Kidney glomerular epithelial cell (primary cell): Measurements from ENCODE around the gene ULK2.
A peak's percentile ranks its signal among the peaks of the same experiment; 100 is the strongest.
"Not testable (repeated sequence)": the region's sequence is repeated elsewhere in the genome, so short reads cannot be mapped to it uniquely, and the experiment has no call there.

ENCODE experiments used
- DNase-seq: peaks from one replicate; lab custom pipeline; 2025; lab: John Stamatoyannopoulos, UW

Gene ULK2

DNA sequence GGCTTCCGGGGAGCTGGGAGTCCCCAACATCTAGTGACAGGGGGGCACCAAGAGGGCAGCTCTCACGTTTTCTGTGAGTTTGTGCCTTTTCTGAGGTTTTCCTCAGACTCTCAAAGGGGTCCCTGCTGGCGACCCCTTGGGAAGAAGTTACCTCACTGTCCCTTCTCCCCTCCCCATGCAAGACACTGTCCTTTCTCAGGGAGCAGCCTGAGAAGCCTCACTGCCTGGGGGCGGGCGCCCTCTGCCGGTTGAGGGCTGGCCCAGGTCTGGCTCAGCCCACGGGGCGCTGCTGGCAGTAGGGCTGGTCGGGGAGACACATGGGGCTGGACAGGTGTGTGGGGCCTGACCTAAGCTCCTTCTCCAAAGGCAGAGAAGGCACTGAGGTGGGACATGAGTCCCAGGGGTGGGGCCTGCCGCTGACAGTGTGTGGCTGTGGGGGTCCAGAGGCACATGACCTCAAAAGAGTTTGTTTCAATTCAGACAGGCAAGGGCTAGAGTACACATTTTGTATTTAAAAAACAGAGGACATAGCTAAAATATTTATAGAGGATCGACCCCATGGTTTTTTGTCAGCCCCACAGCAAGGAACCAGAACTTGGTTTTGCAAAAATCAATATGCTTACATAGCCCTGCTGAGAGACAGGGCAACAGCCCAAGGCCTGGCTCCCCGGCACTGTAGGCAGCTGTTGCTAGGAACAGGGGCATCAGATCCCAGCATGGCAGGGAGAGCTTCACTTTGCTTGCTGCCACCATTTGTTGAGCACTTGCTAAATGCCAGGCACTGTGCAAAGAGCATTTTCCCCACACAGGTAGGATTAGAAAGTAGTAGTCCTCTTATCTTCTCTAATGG lies 101.1 kb downstream of the ULK2 start:
- peak; percentile 29 for DNase-seq

DNA sequence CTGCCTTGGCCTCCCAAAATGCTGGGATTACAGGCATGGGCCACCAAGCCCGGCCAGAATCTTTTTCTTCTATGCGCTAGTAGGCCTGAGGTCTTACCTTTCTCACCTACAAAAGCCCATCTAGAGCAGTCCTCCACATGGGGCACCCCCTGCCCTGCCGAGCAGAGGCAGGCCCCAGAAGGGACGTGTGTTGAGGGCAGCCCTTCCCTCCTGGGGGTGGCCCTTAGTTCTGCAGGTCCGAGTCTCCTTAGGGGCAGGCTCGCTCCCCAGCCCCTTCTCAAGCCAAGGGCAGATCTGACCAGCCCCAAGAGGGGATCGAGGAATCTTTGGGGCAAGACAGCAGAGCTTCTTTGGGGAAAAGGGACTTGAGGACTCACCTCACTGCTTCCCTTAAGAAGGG lies 101.7 kb downstream of the ULK2 start:
- no peak for DNase-seq

DNA sequence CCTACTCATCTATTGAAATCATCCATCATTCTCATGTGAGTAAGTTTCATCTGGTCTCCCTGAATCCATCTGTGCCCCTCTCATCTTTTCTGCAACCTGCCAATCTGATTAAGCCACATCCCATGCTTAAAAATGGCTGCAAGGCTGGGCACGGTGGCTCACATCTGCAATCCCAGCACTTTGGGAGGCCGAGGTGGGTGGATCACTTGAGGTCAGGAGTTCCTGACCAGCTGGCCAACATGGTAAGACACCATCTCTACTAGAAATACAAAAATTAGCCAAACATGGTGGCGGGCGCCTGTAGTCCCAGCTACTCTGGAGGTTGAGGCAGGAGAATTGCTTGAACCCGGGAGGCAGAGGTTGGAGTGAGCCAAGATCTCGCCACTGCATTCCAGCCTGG lies 103.7 kb downstream of the ULK2 start:
- not testable (repeated sequence) for DNase-seq

DNA sequence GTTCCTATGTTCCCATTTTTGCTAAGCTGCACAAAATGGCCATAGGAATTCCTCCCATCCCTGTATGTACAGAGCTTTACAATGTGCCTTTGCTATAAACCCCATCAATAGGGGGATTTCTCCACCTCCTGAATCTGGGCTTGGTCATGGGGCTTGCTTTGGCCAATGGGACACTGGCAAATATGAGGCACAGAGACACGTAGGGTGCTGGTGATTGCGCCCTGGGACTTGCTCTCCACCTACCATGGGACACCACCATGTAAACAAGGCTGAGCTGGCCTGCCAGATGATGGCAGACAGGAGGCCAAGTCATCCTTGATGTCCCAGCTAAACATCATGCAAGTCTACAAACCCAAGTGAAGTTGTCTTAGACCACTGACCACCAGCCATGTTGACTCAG lies 104.3 kb downstream of the ULK2 start:
- DNase-seq: no peak

DNA sequence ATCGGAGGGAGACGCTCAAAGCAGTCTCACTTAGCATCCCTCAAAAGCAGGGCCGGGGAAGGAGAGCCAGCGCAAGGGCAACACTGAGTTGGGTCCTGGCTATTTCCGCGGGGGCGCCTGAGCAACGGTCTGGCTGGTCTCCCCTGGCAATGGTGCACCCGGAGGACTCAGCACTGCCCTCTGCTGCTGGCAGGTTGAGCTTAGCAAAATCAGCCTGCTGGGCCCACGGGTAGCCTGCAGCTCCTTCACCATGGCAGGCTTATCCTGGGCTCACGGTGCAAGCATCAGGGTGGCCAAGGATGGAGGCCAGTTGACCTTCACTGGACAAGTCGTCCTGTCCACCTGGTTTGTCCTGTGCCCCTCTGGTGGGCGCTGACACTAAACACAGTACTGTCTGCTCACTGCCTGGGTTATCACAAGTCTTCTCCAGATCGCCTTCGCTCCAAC lies 105.2 kb downstream of the ULK2 start:
- DNase-seq: peak; percentile 43

DNA sequence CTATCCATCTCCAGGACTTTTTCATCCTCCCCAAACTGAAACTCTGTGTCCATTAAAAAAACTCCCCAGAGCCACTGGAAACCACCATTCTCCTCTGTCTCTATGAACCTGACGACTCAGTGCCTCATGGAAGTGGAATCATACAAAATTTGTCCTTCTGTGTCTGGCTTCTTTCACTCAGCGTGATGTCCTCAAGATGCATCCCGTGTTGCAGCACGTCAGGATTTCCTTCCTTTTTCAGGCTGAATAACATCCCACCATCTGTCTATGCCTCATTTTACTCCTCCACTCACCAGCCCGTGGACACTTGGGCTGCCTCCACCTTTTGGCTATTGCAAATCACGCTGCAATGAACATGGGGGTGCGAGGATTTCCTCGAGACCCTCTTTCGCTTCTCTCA lies 107.0 kb downstream of the ULK2 start:
- DNase-seq: no peak

DNA sequence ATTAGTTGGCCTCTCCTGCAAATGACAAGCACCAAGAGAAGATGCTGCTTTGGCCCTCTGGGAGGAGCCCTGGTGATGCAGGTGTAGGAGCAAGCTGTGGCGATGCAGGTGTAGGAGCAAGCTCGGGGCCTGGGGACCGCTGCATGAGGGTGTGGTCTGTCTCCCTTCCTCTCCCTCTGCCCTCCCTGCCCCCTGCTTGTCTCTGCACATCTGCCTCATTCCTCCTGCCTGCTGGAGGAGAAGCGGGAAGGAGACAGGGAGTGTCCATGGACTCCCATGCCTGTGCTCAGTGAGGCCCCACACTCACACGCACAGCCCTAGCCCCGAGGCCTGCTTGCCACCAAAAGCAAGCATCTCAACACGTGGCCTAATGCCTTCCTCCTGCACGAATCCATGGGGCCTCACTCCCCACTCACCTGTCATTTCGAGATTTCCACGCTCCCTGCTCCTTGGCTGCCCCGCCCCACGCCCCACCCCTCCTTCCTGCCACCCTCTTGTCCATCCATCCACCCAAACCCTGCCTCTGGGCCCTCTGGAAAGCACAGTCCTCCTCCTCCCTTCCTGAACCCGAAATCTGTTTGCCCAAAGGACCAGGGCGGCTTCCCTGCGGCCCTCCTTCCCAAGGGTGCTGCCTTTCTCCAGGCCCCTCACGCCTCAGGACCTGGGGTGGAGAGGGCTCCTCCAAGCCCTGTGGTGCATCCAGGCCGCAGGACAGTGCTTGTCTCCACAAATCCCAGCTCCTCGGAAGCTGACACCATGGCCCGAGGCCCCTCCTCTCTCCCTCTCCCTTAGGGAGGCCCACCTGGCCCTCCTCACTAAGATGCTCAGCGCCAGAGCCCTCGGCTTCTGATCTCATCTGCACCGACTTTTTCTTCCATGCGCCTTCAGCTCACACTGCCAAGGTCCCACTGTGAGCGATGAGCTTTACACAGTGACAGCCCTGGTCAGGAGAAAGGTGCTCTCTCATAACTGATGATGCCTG lies 107.9 kb downstream of the ULK2 start:
- no peak for DNase-seq

DNA sequence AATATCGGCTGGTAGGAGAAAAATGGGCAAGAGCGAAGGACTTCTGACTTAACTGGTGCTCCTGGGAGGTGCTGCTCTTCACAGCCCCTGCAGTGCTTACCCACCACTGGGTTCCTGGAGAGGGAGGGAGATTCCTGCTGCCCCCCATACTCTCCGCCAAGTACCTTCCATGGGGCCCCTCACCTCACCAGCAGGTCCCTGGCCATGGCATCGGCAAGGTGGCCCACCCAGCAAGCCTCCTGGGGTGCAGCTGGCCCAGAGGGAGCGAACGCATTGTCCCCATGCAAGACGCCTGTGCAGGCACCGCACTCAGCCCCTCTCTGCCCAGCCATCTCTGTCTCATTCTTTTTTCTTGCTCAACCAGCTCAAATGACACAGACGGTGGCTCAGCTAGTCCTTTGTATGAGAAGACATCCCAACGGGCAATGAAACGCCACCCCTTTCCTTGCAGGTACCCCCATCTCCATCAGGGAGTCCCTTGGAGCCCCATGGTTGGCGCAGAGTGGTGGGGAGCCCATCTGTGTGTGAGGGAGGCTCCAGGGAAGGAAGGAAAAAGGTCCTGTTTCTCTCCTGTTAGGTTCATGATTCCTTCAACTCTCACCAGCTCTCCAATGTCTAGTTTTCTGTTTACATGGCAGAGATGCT lies 110.1 kb downstream of the ULK2 start:
- no peak for DNase-seq

DNA sequence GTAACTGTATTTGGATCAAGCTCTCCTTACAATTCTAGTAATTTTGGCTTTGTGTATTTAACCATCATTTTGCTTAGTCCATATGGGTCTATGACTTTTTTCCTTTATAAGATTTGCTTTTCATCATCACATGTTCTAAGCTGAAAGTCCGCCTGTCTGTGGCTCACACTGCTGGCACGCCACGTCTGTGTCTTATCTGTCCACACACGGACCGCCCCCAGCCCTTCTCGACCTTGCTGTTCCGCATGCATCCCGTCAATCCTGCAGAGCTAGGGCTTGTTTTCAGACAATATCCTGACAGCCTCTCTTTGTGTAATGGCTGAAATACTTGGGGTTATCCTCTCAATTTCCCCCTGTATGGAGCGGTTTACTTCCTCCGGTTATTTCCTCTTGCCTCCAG lies 111.2 kb downstream of the ULK2 start:
- DNase-seq: no peak

DNA sequence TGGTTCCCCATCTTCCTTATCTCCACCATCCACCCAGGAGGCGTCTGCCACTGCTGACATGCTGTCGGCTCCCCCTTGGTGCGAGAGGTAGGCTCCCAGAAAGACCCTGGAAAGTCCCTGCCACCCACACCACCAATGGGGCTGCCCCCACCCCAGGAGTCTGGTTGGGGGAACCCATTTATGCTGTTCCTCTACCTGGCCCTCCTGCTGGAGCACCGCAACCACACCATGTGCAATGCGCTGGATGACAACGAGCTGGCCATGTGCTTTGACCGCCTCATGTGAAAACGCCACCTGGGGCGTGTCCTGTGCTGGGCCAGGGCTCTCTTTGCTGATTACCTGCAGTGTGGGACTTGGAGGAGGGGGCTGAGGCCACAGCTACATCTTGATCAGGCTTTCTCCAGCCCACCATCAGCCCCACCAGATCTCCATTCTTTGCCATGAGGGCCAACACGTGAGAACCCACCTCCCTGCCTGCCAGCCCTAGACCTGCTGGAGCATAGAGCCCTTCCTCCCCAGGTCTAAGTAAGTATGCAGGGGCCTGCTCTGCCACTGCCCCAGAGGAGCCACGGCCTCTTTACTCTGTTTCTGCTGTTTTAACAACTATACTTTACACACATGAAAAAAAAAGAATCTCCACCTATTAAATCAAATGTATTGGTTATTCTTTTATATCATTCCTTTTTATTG lies 111.8 kb downstream of the ULK2 start:
- DNase-seq: no peak

DNA sequence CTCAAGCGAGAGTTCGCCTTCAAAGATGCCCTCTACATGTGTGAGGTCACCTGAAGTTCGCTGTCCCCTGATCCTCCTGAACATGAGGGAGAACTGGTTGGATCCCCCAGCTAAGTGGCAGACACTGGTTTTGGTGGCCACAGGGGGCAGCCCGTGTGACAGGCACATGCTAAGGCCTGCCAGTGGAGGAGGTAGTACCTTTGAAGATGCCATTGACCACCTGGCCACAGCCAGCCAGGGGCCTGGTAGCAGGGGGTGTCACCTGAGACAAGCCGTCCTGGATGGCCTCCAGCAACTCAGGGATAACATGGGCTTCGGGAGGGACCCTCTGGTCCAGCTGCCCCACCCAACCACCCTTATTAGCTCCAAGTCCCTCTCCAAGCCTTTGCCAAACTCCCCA lies 112.3 kb downstream of the ULK2 start:
- DNase-seq: no peak

DNA sequence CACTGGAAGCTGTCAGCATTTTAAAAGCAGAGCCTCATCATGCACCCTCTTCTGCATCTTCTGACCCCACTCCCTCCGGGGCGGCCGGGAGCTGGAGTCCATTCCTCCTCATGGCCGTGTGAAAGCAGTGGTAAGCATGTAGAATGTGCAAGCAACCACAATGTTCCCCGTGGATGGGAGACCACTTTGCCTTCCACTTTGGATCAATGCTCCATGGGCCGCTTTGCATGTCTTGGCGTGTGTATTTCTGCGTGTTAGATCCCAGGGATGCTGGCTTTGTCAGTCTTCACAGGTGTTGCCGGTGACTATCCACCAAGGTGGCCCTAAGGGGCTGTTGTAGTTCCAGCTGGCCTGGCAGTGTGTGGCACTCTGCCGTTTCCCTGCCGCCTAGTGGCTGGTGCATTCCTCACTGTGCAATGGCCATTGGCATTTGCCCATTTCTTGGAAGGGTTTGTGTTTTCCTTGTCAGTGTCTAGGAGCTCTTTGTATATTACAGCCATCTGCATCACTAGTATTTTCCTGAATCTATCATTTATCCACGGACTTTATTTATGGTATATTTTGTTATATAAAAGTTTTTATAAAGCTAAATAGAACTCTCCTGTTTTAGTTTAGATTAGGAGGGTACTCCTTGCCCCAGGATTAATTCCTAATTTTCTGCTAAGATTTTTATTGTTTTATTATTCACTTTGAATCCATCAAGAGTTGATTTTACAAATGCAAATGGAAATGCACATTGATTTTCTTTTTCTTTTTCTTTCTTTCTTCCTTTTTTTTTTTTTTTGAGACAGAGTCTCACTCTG lies 113.9 kb downstream of the ULK2 start:
- no peak for DNase-seq

DNA sequence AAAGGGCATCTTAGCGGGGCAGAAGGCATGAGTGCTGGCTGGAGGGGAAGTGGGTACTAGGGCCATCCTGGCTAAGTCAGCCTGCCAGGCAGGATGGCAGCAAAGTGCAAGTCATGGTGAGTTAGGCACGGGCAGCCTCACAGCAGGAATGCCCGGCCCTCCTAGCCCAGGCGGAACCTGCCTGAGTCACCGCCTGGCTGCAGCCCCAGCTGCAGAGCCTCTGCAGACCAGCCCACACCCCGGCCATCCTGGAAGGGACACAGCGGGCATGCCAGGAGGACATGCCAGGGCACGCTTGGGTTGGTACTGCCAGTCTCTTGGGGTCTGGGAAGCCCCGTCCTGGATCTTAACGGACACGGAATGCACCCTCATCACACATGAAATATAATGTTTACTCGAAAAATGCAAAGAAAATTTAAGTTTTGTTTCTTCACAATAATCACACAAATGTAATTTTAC lies 114.7 kb downstream of the ULK2 start:
- peak; percentile 80 for DNase-seq

DNA sequence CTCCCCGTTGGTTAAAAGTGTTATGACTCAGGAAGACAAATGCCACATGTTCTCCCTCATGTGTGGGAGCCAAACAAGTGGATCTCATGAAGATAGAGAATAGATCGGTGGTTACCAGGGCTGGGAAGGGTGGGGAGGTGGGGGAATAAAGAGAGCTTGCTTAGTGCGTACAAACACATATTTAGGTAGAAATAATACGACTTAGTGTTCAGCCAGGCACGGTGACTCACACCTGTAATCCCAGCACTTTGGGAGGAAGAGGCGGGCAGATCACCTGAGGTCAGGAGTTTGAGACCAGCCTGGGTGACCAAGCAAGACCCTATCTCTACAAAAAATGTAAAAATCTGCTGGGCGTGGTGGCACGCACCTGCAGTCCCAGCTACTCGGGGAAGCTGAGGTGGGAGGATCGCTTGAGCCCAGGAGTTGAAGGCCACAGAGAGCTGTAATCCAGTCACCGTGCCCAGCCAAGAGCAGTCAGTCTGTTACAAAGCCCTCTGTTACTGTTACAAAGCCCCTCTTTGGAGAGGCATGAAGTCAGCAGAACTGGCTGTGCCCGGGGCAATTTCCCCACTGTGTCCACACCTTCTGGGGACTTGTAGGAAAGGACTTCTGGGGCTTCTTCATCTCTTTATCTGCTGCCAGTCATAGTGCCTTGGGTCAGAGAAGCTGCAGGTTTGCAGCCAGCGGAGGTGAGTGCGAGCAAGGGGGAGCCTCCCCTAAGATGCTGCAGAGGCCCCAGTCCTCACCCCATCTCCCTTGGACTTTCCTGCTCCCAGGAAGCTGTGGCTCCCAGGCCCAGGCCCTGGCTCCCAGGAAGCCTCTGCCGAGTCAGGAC lies 115.3 kb downstream of the ULK2 start:
- DNase-seq: no peak

DNA sequence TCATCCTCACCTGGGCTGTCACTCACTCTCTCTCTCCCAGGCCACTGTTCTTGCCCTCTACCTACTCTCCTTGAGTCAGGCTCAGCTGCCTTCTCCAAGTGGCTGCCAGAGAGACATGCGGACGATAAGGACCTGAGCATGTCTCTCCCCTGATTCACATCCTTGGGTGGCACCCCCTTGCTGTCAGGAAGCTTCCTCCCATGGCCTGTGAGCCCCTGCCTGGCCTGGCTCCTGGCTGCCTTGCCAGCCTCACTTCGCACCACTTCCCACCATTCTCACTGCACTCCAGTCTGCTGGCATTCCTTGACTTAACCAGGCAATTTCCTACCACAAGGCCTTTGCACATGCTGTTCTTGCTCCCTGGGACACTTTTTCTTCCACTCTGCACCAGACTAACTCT lies 116.9 kb downstream of the ULK2 start:
- no peak for DNase-seq

DNA sequence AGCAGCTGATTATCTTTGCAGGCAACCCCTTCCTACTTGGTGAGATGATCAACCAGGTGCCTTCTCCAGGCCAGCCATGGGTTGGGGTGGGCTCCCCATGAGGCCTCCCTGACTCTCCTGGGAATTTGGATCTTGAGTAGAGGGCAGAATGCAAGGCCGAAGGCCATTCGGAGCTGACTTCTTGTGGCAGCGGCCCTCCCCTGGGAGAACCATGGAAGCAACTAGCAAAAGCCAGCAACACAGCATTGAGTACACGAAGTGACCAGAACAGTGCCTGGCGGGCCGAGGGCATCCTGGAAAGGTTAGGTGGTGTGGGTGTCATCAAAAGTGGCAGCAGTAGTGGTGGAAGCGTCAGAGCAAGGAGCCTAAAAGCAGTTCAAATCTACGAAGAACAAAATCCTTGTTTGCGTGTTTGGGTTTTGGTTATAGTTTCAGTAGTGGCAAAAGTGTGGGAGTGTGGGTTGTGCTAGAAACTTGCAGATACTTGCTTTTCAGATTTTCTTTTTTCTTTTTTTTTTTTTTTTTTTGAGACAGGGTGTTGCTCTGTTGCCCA lies 117.6 kb downstream of the ULK2 start:
- DNase-seq: no peak

DNA sequence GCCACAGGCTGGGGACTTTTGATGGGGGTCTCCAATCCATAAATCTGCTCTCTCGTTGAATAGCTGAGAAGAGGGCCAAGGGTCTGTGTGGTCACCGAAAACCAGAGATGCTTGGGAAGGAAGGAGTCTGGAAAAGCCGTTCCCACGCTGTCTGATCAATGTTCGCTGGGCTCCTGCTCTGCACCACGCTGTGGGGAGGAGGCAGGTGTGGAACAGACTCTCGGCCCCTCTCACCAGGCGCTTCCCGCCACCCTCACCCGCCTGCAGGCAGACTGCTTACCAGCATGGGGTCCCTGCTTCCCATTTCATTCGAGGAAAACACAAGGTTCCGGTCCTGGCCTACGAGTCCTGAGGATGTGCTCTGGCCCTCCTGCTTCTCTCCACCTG lies 118.9 kb downstream of the ULK2 start:
- DNase-seq: no peak

DNA sequence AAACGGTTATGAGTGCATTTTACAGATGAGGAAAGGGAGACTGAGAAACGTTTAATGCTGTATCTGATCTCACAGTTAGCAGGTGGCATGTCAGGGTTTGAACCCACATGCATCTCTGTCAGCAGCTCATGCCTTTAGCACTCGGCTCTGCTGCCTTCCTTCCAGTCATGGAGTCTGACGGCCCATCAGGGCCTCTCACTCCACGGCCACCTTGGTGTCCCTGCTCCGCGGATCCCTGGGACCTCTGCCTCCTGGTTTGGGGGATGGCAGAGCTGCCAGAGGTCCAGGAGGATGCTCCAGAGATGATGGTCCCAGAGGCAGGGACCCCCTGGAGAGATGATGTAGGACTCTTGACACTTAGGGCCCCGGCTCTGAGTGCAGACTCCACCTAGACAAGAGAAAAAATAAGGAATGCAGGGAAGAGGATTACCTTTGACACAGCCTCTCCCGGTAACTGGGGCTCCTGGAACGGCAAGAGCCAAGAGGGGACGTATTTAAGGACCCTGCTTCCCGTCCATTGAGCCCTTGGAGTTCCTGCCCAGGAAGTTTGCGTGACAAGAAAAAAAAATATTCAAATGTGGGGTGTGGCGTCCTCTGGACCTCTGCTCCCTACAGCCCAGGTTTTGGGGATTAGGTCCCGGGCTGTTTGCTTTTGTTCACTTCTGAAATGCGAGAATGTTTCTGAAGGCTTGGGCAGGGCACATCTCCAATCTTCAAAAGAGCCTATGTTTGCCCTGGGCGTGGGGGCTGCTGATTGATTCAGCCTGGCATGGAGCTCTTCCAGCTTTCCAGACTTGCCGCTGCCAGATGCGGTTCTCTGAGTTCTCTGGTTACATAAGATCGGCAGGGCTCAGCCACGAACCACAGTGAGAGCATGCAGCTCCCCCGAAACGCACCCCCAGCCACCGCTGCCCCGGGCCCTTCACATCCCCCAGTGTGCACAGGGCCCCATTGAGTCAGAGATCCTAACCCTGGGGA lies 119.6 kb downstream of the ULK2 start, which contains the start of gene ALDH3A1:
Gene ALDH3A1, minus strand, starts transcription at position 470 of the 978 bp plus-strand sequence. CDS start 3,169 bp downstream, outside the sequence.
- DNase-seq: no peak
